Naive thymus-derived CD4-positive, alpha-beta T cell (primary cell): ENCODE data around the gene ADGRF3. TPM values are rescaled to one million over a fixed set of nuclear protein-coding genes. Genes with fewer than 3 reads are reported as not detected.
A peak's percentile ranks its signal among the peaks of the same experiment; 100 is the strongest.
"Not testable (repeated sequence)": the region's sequence is repeated elsewhere in the genome, so short reads cannot be mapped to it uniquely, and the experiment has no call there.

Source experiments
- ATAC-seq: fragments of 150-1000 bp; cut with Tn5 transposase; 2 replicates; pipeline ENCODE4 v1.10.0; 2021; ENCODE audit warnings: mild to moderate bottlenecking, moderate library complexity
- CTCF ChIA-PET: fragments of 350-600 bp; sonication (Branson Sonifier 250); formaldehyde crosslinking; loops from one replicate; lab custom pipeline; 2021; ENCODE audit warnings: antibody characterized with exemption; lab: Charles Lee
- POLR2A ChIA-PET: fragments of 350-600 bp; sonication (Branson Sonifier 250); formaldehyde crosslinking; loops from one replicate; lab custom pipeline; 2021; ENCODE audit warnings: antibody characterized with exemption, inconsistent platforms; lab: Charles Lee
- DNase-seq, 9 donors: peaks; one replicate each; pipeline versions ENCODE4 v3.0.0 to v3.0.0-alpha.2; 2020 to 2022; ENCODE audit warnings: mixed read lengths in 1 of 9
- H3K27ac ChIP-seq: one replicate; pipeline ENCODE4 v1.7.0; 2013; ENCODE audit warnings: mild to moderate bottlenecking, low read depth, low read length, moderate library complexity
- H3K27me3 ChIP-seq, 2 donors: one replicate each; pipeline ENCODE4 v1.7.0; 2013; ENCODE audit warnings: low read length in 2 of 2, mild to moderate bottlenecking in 2 of 2, moderate library complexity in 2 of 2; ENCODE audit not compliant: control insufficient read depth in 2 of 2, insufficient read depth in 2 of 2
- H3K36me3 ChIP-seq, 3 experiments: 1 replicate in 2 of 3; 2 replicates in 1 of 3; pipeline ENCODE4 v1.7.0; 2013; ENCODE audit warnings: low read length in 3 of 3, mild to moderate bottlenecking in 3 of 3, moderate library complexity in 1 of 3; ENCODE audit not compliant: insufficient read depth in 3 of 3, control insufficient read depth in 2 of 3
- H3K4me1 ChIP-seq, 2 donors: one replicate each; pipeline ENCODE4 v1.7.0; 2013; ENCODE audit warnings: low read length in 2 of 2, mild to moderate bottlenecking in 2 of 2, moderate library complexity in 1 of 2; ENCODE audit not compliant: control insufficient read depth in 2 of 2, insufficient read depth in 2 of 2
- H3K4me3 ChIP-seq: 2 replicates; pipeline ENCODE4 v1.7.0; 2013; ENCODE audit warnings: mild to moderate bottlenecking, low read length
- H3K9me3 ChIP-seq, 3 experiments: 1 replicate in 2 of 3; 2 replicates in 1 of 3; pipeline ENCODE4 v1.7.0; 2013; ENCODE audit warnings: low read length in 3 of 3; ENCODE audit not compliant: control insufficient read depth in 2 of 3
- H3K27ac Mint-ChIP-seq, 9 donors: one replicate each; pipeline ENCODE4 v1.8.0; 2020 to 2022; ENCODE audit warnings: mixed read lengths in 9 of 9, mild to moderate bottlenecking in 8 of 9, moderate library complexity in 5 of 9, inconsistent platforms in 2 of 9
- H3K27me3 Mint-ChIP-seq, 5 donors: one replicate each; pipeline ENCODE4 v1.8.0; 2021 to 2022; ENCODE audit warnings: mixed read lengths in 5 of 5, mild to moderate bottlenecking in 1 of 5
- H3K36me3 Mint-ChIP-seq, 5 donors: one replicate each; pipeline ENCODE4 v1.8.0; 2020 to 2022; ENCODE audit warnings: mixed read lengths in 5 of 5, mild to moderate bottlenecking in 3 of 5, inconsistent platforms in 1 of 5
- H3K4me1 Mint-ChIP-seq, 7 donors: one replicate each; pipeline ENCODE4 v1.8.0; 2020 to 2022; ENCODE audit warnings: mixed read lengths in 7 of 7, mild to moderate bottlenecking in 3 of 7, inconsistent platforms in 1 of 7
- H3K4me3 Mint-ChIP-seq, 10 donors: one replicate each; pipeline ENCODE4 v1.8.0; 2020 to 2022; ENCODE audit warnings: mild to moderate bottlenecking in 10 of 10, mixed read lengths in 10 of 10, moderate library complexity in 6 of 10, inconsistent platforms in 2 of 10
- H3K9me3 Mint-ChIP-seq, 11 donors: one replicate each; pipeline ENCODE4 v1.8.0; 2020 to 2022; ENCODE audit warnings: mixed read lengths in 11 of 11, mild to moderate bottlenecking in 4 of 11, inconsistent platforms in 1 of 11, moderate library complexity in 1 of 11
- intact Hi-C, 2 donors: fragments of 100-400 bp; cut with micrococcal nuclease; formaldehyde crosslinking; loops; one replicate each; pipeline ENCODE4 v1.15.1; 2023
- polyA plus RNA-seq, 2 donors: library from polyadenylated mRNA; unstranded; fragments of 300-500 nt; fragmentation: Illumina TruSeq; gene quantifications; one replicate each; pipeline ENCODE4 v1.2.3, GENCODE V29; 2021
- total RNA-seq, 6 experiments: library from RNA in 5 of 6; stranded (reverse) in 5 of 6; gene quantifications; 1 replicate in 5 of 6; 2 replicates in 1 of 6; pipeline ENCODE4 v1.2.3 and lab custom pipeline; 2021 to 2026

The ADGRF3 gene
- total and polyA plus RNA-seq, 7 experiments from 2014 or later: 0.09 to 5.0 (median 1.6) TPM

DNA sequence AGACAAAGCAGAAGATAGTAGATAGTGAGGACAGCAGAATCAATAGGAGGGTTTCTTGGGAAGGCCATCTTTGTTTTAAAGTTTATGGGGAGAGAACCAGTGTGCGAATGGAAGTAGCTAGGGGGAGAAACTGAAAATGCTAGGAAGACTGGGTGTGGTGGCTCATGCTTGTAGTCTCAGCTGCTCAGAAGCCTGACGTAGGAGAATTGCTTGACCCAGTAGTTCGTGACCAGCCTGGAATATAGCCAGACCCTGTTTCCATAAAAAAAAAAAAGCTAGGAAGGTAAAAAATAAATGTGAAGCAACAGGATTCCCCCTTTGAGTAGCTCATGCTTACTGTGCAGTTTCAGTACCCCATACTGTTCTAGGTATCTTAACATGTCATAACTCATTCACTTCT, 36.0 kb upstream of the ADGRF3 start:
- POLR2A ChIA-PET: no interaction called here
- ATAC-seq: no peak
- Mint-ChIP-seq H3K4me1 (peaks cover 0 to 24% (median 8%) of the 10 kb centered on the region in 7 donors), H3K36me3 (peaks cover 0 to 37% (median 30%) of the 10 kb centered on the region in 5 donors), H3K27ac (peak overlapping the region in 1 of 9 donors; percentile 28), H3K27me3 (no peaks in the 10 kb centered on the region), H3K4me3 (no peak overlapping the region), H3K9me3 (no peaks in the 10 kb centered on the region)
- H3K9me3 ChIP-seq: no peaks in the 10 kb centered on the region
- H3K27ac ChIP-seq: no peak overlapping the region
- CTCF ChIA-PET: interaction anchor here (0.6 kb wide), 1 partner anchor 1431 kb away, joined by 3 read pairs; no protein-coding TSS in a partner anchor
- no peak for DNase-seq
- H3K27me3 ChIP-seq: no peaks in the 10 kb centered on the region
- no peaks in the 10 kb centered on the region for H3K4me1 ChIP-seq
- peaks cover 0 to 13% (median 0%) of the 10 kb centered on the region in 3 experiments for H3K36me3 ChIP-seq
- intact Hi-C loops: no loop called here
- H3K4me3 ChIP-seq: no peak overlapping the region

DNA sequence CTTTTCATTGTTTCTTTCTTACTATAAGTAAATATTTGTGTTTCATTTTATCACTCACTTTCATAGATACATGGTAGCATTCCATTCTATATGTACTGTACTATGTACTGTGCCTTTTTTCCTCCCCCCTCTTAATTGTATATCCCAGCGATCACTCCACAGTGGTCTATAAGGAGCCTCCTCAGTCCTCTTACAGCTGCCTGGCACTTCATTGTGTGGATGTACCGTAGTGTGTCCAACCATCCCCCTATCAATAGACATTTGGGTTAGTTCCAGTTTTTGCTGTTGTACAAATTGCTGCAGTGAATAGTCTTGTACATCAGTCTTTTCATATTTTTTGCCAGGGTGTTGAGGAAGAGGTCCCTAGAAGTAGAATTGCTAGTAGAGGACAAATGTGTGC, 33.7 kb upstream of the ADGRF3 start:
- no peak overlapping the region for H3K27ac ChIP-seq
- Mint-ChIP-seq H3K36me3 (peaks cover 0 to 46% (median 39%) of the 10 kb centered on the region in 5 donors), H3K27me3 (no peaks in the 10 kb centered on the region), H3K4me1 (peaks cover 3 to 38% (median 20%) of the 10 kb centered on the region in 7 donors), H3K9me3 (no peaks in the 10 kb centered on the region), H3K27ac (no peak overlapping the region), H3K4me3 (no peak overlapping the region)
- no peak overlapping the region for H3K4me3 ChIP-seq
- DNase-seq: no peak
- H3K36me3 ChIP-seq: peaks cover 0 to 11% (median 0%) of the 10 kb centered on the region in 3 experiments
- no peaks in the 10 kb centered on the region for H3K4me1 ChIP-seq
- no peak for ATAC-seq
- POLR2A ChIA-PET: no interaction called here
- CTCF ChIA-PET: no interaction called here
- H3K27me3 ChIP-seq: no peaks in the 10 kb centered on the region
- H3K9me3 ChIP-seq: no peaks in the 10 kb centered on the region
- intact Hi-C loops: no loop called here

DNA sequence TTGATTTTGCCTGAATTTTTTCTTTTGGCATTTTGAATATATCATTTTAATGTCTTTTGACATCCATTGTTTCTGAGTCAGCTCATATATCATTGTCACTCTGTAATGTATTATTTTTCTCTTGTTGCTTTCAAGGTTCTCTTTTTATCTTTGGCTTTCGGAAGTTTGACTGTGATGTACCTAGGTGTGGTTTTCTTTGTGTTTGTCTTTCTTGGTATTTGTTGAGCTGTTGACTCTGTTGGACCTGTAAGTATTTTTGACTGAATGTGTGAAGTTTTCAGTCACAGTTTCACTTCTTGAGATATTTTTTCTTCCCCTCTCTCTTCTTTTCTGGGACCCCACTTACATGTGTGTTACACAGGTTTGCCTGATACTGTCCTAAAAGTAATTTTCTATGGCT, 30.2 kb upstream of the ADGRF3 start:
- intact Hi-C loops: no loop called here
- Mint-ChIP-seq H3K27ac (peak overlapping the region; percentile 1 to 75 (median 31)), H3K4me3 (peak overlapping the region in 6 of 10 donors; percentile 1 to 62 (median 36)), H3K27me3 (no peaks in the 10 kb centered on the region), H3K36me3 (peaks cover 4 to 53% (median 46%) of the 10 kb centered on the region in 5 donors), H3K4me1 (peaks cover 0 to 35% (median 20%) of the 10 kb centered on the region in 7 donors), H3K9me3 (peaks cover 0 to 2% (median 0%) of the 10 kb centered on the region in 11 donors)
- Histone ChIP-seq H3K9me3 (no peaks in the 10 kb centered on the region), H3K36me3 (peaks cover 0 to 18% (median 4%) of the 10 kb centered on the region in 3 experiments), H3K27me3 (no peaks in the 10 kb centered on the region), H3K4me1 (no peaks in the 10 kb centered on the region), H3K4me3 (no peak overlapping the region), H3K27ac (no peak overlapping the region)
- DNase-seq: peak in 2 of 9 donors; percentile 13 to 14
- POLR2A ChIA-PET: no interaction called here
- CTCF ChIA-PET: no interaction called here
- ATAC-seq: no peak

DNA sequence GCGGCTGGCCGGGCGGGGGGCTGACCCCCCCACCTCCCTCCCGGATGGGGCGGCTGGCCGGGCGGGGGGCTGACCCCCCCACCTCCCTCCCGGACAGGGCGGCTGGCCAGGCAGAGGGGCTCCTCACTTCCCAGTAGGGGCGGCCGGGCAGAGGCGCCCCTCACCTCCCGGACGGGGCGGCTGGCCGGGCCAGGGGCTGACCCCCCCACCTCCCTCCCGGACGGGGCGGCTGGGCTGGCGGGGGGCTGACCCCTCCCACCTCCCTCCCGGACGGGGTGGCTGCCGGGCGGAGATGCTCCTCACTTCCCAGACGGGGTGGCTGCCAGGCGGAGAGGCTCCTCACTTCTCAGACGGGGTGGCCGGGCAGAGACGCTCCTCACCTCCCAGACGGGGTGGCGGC, 24.3 kb upstream of the ADGRF3 start:
- H3K36me3 Mint-ChIP-seq: peaks cover 17 to 55% (median 41%) of the 10 kb centered on the region in 5 donors

DNA sequence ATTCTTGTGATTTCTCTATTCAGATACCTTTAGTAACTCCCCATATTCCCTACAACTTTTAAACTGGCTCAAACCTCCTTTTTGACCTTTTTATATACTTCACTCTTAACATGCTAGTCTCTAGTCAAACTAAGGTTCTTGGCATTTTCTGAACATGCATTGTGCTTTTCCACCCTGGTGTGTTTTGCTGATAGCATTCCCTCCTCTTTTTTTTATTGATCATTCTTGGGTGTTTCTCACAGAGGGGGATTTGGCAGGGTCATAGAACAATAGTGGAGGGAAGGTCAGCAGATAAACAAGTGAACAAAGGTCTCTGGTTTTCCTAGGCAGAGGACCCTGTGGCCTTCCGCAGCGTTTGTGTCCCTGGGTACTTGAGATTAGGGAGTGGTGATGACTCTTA, 23.1 kb upstream of the ADGRF3 start:
- intact Hi-C loops, POLR2A ChIA-PET: not testable (repeated sequence)
- H3K36me3 Mint-ChIP-seq: peaks cover 17 to 51% (median 36%) of the 10 kb centered on the region in 5 donors

More for the DNA sequence above, 24.3 kb upstream of the ADGRF3 start:
- H3K27ac Mint-ChIP-seq, H3K27me3 ChIP-seq, intact Hi-C loops, H3K4me1 ChIP-seq, CTCF ChIA-PET, H3K4me3 ChIP-seq, H3K9me3 Mint-ChIP-seq, H3K4me3 Mint-ChIP-seq, H3K27me3 Mint-ChIP-seq, ATAC-seq, DNase-seq, POLR2A ChIA-PET, H3K27ac ChIP-seq, H3K9me3 ChIP-seq: not testable (repeated sequence)
- H3K36me3 ChIP-seq: peaks cover 0 to 35% (median 10%) of the 10 kb centered on the region in 3 experiments
- peaks cover 0 to 12% (median 2%) of the 10 kb centered on the region in 7 donors for H3K4me1 Mint-ChIP-seq

DNA sequence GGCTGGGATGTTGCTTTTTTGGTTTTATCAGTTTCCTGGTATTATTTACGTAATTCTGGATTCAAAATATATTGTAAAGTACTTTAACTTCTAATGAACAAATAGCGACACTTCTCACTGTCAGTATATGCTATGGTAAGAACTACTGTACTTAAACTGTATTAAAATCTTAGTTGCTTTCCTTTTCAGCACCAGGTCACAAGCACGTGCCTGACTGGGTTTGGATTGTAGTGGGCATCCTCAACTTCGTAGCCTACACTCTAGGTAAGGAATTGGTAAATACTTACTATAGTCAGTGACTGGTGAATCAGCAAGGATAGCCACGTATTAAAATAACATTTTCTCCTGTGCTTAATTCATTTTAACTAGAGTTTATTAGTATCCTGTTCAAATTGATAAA, 20.4 kb upstream of the ADGRF3 start:
- Mint-ChIP-seq H3K27me3 (no peaks in the 10 kb centered on the region), H3K27ac (no peak overlapping the region), H3K4me3 (no peak overlapping the region), H3K4me1 (peaks cover 7 to 12% (median 10%) of the 10 kb centered on the region in 7 donors), H3K36me3 (peaks cover 14 to 42% (median 20%) of the 10 kb centered on the region in 5 donors), H3K9me3 (peaks cover 0 to under 1% (median 0%) of the 10 kb centered on the region in 11 donors)
- Histone ChIP-seq H3K27me3 (no peaks in the 10 kb centered on the region), H3K36me3 (peaks cover 0 to 18% (median 7%) of the 10 kb centered on the region in 3 experiments), H3K4me3 (no peak overlapping the region), H3K27ac (no peak overlapping the region), H3K9me3 (no peaks in the 10 kb centered on the region), H3K4me1 (peaks cover 0 to 5% of the 10 kb centered on the region in 2 donors)
- CTCF ChIA-PET: no interaction called here
- POLR2A ChIA-PET: no interaction called here
- intact Hi-C loops: no loop called here
- DNase-seq: no peak
- ATAC-seq: no peak

More for the DNA sequence above, 23.1 kb upstream of the ADGRF3 start:
- H3K27me3 Mint-ChIP-seq, ATAC-seq, H3K4me3 ChIP-seq, H3K27me3 ChIP-seq, H3K4me3 Mint-ChIP-seq, H3K27ac ChIP-seq, DNase-seq, CTCF ChIA-PET, H3K9me3 ChIP-seq, H3K4me1 Mint-ChIP-seq, H3K9me3 Mint-ChIP-seq, H3K4me1 ChIP-seq: not testable (repeated sequence)
- H3K27ac Mint-ChIP-seq: peak overlapping the region in 1 of 9 donors; percentile 17
- peaks cover 0 to 25% (median 10%) of the 10 kb centered on the region in 3 experiments for H3K36me3 ChIP-seq

DNA sequence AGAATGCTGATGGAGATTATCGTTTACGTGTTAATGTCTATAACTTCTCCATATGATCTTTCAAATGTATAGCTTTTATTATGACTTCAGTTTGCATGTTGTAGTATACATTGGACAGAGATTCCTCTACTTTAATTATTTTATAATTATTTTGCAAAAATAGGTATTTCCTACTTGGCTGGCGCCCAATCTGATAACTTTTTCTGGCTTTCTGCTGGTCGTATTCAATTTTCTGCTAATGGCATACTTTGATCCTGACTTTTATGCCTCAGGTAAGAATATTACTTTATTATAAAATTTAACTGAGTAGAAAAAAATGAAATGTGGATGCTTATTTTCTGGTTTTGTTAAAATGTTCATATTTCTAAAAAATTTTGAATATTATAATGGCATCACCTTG, 18.1 kb upstream of the ADGRF3 start:
- Histone ChIP-seq H3K27ac (no peak overlapping the region), H3K4me3 (no peak overlapping the region), H3K4me1 (peaks cover 0 to 5% of the 10 kb centered on the region in 2 donors), H3K27me3 (no peaks in the 10 kb centered on the region), H3K36me3 (peaks cover 0 to 19% (median 7%) of the 10 kb centered on the region in 3 experiments), H3K9me3 (no peaks in the 10 kb centered on the region)
- no peaks in the 10 kb centered on the region for H3K9me3 Mint-ChIP-seq
- H3K4me3 Mint-ChIP-seq: no peak overlapping the region
- ATAC-seq: no peak
- no peak for DNase-seq
- H3K36me3 Mint-ChIP-seq: peaks cover 13 to 51% (median 19%) of the 10 kb centered on the region in 5 donors
- no peak overlapping the region for H3K27ac Mint-ChIP-seq
- POLR2A ChIA-PET: interaction anchor here (0.6 kb wide), 1 partner anchor 122 kb away, joined by 3 read pairs; no protein-coding TSS in a partner anchor
- H3K4me1 Mint-ChIP-seq: peaks cover 14 to 26% (median 20%) of the 10 kb centered on the region in 7 donors
- no peaks in the 10 kb centered on the region for H3K27me3 Mint-ChIP-seq
- intact Hi-C loops: no loop called here
- CTCF ChIA-PET: no interaction called here
